WERI-Rb-1 (cell line): ENCODE data around the gene SULT2B1.

ENCODE experiments used
- DNase-seq: peaks from one replicate; pipeline ENCODE4 v3.0.0-alpha.2; 2020
- H3K27ac ChIP-seq: fragments of 250-450 bp; sonication (Bioruptor Pico); 2 replicates; pipeline ENCODE4 v1.5.1; 2020; ENCODE audit warnings: mild to moderate bottlenecking, moderate library complexity
- H3K27me3 ChIP-seq: fragments of 250-450 bp; sonication (Bioruptor Pico); 2 replicates; pipeline ENCODE4 v1.5.1; 2021; ENCODE audit warnings: mild to moderate bottlenecking, low read depth, moderate library complexity; ENCODE audit not compliant: insufficient read depth, severe bottlenecking
- H3K36me3 ChIP-seq: fragments of 250-450 bp; sonication (Bioruptor Pico); 2 replicates; pipeline ENCODE4 v1.5.1; 2020; ENCODE audit warnings: mild to moderate bottlenecking, moderate library complexity
- H3K4me3 ChIP-seq: 2 replicates; pipeline ENCODE4 v1.5.1; 2011; ENCODE audit warnings: low read depth, mild to moderate bottlenecking, control low read depth, low read length
- H3K9me3 ChIP-seq: fragments of 250-450 bp; sonication (Bioruptor Pico); 2 replicates; pipeline ENCODE4 v1.5.1; 2021; ENCODE audit warnings: mild to moderate bottlenecking, moderate library complexity; ENCODE audit not compliant: severe bottlenecking
- CTCF ChIP-seq: IDR thresholded peaks from 2 replicates; pipeline ENCODE4 v1.5.1; 2011; ENCODE audit warnings: low read depth, mild to moderate bottlenecking, control low read depth, inconsistent platforms, low read length

The SULT2B1 gene

GRCh38 chr19:48603850-48604249, 51.9 kb downstream of the SULT2B1 start:
- Histone ChIP-seq H3K27me3 (no peaks in the 10 kb centered on the region), H3K36me3 (no peaks in the 10 kb centered on the region), H3K27ac (no peak overlapping the region), H3K4me3 (no peak overlapping the region), H3K9me3 (no peaks in the 10 kb centered on the region)
- TF ChIP-seq CTCF, result no peak
- DNase-seq, result no peak

DNA sequence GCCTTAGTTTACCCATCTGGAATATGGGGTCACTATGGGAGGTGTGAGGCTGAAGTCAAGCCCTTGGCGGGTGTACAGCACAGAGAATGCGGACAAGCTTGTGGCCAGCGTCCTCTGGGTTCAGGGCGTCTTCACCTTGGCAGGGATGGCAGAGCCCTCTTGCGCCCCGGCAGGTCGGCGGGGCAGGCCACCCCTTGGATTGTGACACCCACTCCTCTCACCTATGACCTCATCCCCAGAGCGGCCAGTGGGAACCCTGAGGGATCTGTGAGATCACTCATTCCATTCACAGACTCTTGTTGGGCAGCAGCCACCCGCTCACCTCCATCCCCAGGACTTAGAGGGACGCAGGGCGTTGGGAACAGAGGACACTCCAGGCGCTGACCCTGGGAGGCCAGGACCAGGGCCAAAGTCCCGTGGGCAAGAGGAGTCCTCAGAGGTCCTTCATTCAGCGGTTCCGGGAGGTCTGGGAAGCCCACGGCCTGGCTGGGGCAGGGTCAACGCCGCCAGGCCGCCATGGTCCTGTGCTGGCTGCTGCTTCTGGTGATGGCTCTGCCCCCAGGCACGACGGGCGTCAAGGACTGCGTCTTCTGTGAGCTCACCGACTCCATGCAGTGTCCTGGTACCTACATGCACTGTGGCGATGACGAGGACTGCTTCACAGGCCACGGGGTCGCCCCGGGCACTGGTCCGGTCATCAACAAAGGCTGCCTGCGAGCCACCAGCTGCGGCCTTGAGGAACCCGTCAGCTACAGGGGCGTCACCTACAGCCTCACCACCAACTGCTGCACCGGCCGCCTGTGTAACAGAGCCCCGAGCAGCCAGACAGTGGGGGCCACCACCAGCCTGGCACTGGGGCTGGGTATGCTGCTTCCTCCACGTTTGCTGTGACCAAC, 54.7 kb downstream of the SULT2B1 start, which contains the start of gene SPACA4:
SPACA4 (plus strand) TSS at position 280 of the 896 bp plus-strand sequence; CDS start at position 517, 237 bp downstream.
- no peak for DNase-seq
- no peaks in the 10 kb centered on the region for H3K27me3 ChIP-seq
- H3K36me3 ChIP-seq, result no peaks in the 10 kb centered on the region
- no peak within 1 kb of the TSS for H3K27ac ChIP-seq
- H3K4me3 ChIP-seq, result no peak within 1 kb of the TSS
- H3K9me3 ChIP-seq, result no peaks in the 10 kb centered on the region
- TF ChIP-seq CTCF, result no peak

DNA sequence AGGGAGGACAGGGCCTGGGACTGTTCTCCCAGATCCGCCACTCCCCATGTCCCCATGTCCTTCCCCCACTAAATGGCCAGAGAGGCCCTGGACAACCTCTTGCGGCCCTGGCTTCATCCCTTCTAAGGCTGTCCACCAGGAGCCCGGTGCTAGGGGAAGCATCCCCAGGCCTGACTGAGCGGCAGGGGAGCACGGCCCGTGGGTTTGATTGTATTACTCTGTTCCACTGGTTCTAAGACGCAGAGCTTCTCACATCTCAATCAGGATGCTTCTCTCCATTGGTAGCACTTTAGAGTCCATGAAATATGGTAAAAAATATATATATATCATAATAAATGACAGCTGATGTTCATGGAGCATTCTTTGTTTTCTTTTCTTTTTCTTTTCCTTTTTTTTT, 55.4 kb downstream of the SULT2B1 start:
- Histone ChIP-seq H3K4me3 (no peak overlapping the region), H3K9me3 (no peaks in the 10 kb centered on the region), H3K27me3 (no peaks in the 10 kb centered on the region), H3K36me3 (no peaks in the 10 kb centered on the region), H3K27ac (no peak overlapping the region)
- no peak for TF ChIP-seq CTCF
- no peak for DNase-seq

DNA sequence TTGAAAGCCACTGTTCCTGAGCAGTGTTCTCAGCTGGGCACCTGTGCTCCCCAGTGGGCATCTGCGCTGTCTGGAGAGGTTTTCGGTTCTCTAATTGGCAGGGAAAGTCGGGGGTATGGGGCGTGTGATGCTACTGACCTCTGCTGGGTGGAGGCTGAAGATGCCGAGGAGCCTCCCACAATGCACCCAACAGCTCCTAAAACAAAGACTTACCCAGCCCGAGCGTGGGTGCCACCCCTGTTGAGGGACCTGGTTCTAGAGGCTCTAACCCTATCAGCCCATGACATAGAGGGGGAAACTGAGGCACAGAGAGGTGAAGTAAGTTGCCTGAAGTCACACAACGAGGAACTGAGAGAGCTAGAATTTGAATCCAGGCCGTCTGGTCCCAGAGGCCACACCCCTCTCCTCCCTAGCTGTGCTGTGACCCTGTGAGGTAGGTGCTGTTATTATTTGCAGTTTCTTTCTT, 56.9 kb downstream of the SULT2B1 start:
- Histone ChIP-seq H3K9me3 (no peaks in the 10 kb centered on the region), H3K4me3 (no peak overlapping the region; the same call in 1 of the 2 replicates), H3K27me3 (no peaks in the 10 kb centered on the region), H3K36me3 (peaks cover 2% of the 10 kb centered on the region; the same call in 1 of the 2 replicates), H3K27ac (peak overlapping the region; percentile 47; the same call in 1 of the 2 replicates)
- DNase-seq, result peak; percentile 66
- TF ChIP-seq CTCF, result peak; percentile 76

DNA sequence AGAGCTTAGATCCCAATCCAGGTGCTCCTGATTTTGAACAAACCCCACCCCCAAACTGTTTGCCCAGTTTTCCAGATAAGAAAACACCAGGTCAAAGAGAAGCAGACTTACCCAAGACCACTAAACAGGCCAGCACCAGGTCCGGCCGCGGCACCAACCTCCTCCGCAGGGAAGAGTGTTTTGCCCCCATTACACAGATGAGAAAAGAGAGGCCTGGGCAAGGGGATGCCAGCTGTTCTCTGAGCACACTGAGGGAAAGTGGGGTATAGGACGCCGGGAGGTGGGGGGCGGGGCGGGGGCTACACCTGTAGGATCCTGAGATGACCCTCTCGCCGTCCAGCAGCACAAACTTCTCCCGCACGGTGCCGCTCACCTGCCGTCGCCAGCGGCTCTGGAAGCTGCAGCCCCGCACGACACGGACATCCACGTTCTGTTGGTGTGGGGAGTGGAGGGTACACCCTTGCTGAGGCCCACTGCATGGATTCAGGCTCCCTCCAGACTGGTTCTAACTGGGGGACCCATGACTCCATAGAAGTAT, 57.7 kb downstream of the SULT2B1 start:
- peaks cover 5% of the 10 kb centered on the region for H3K36me3 ChIP-seq
- no peak for TF ChIP-seq CTCF
- no peak overlapping the region for H3K27ac ChIP-seq
- no peak overlapping the region for H3K4me3 ChIP-seq
- H3K9me3 ChIP-seq, result no peaks in the 10 kb centered on the region
- DNase-seq, result no peak
- H3K27me3 ChIP-seq, result no peaks in the 10 kb centered on the region
